AG09319 (cell line): Measurements from ENCODE around the gene TBX10.
A peak's percentile ranks its signal among the peaks of the same experiment; 100 is the strongest.

Experiments
- DNase-seq: peaks from one replicate; pipeline ENCODE4 v3.0.0-alpha.2; 2010; ENCODE audit warnings: low read depth; ENCODE audit errors: extremely low read depth
- TF ChIP-seq, protein P1 (sequence below): IDR thresholded peaks from 2 replicates; pipeline ENCODE4 v1.5.1; 2011; ENCODE audit warnings: low read depth, mild to moderate bottlenecking, inconsistent platforms, low read length, moderate library complexity

The TBX10 gene

GRCh38 chr11:67611165-67611564 is 28.4 kb downstream of the TBX10 start:
- TF ChIP-seq, protein P1, sequence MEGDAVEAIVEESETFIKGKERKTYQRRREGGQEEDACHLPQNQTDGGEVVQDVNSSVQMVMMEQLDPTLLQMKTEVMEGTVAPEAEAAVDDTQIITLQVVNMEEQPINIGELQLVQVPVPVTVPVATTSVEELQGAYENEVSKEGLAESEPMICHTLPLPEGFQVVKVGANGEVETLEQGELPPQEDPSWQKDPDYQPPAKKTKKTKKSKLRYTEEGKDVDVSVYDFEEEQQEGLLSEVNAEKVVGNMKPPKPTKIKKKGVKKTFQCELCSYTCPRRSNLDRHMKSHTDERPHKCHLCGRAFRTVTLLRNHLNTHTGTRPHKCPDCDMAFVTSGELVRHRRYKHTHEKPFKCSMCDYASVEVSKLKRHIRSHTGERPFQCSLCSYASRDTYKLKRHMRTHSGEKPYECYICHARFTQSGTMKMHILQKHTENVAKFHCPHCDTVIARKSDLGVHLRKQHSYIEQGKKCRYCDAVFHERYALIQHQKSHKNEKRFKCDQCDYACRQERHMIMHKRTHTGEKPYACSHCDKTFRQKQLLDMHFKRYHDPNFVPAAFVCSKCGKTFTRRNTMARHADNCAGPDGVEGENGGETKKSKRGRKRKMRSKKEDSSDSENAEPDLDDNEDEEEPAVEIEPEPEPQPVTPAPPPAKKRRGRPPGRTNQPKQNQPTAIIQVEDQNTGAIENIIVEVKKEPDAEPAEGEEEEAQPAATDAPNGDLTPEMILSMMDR, result no peak
- DNase-seq, result no peak

- TF ChIP-seq, protein P1, result no peak
- DNase-seq, result no peak
Observed at GRCh38 chr11:67610302-67610868, 29.2 kb downstream of the TBX10 start.

DNA sequence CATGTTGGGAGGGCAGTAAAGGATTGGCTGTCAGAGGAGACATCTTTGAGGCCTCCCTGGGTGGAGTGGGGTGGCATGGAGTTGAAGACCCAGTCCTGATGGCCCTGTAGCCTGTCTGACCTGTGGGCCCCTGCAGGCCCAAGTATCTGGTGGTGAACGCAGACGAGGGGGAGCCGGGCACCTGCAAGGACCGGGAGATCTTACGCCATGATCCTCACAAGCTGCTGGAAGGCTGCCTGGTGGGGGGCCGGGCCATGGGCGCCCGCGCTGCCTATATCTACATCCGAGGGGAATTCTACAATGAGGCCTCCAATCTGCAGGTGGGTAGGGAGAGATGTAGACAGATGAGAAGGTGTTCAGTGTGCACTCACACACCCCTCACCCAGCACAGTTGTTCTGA is 30.2 kb downstream of the TBX10 start:
- no peak for DNase-seq
- TF ChIP-seq, protein P1, result no peak

GRCh38 chr11:67608486-67608885 is 31.1 kb downstream of the TBX10 start:
- no peak for DNase-seq
- TF ChIP-seq, protein P1, result no peak

- no peak for DNase-seq
- TF ChIP-seq, protein P1, result no peak
Observed at GRCh38 chr11:67607507-67607906, 32.1 kb downstream of the TBX10 start.

DNA sequence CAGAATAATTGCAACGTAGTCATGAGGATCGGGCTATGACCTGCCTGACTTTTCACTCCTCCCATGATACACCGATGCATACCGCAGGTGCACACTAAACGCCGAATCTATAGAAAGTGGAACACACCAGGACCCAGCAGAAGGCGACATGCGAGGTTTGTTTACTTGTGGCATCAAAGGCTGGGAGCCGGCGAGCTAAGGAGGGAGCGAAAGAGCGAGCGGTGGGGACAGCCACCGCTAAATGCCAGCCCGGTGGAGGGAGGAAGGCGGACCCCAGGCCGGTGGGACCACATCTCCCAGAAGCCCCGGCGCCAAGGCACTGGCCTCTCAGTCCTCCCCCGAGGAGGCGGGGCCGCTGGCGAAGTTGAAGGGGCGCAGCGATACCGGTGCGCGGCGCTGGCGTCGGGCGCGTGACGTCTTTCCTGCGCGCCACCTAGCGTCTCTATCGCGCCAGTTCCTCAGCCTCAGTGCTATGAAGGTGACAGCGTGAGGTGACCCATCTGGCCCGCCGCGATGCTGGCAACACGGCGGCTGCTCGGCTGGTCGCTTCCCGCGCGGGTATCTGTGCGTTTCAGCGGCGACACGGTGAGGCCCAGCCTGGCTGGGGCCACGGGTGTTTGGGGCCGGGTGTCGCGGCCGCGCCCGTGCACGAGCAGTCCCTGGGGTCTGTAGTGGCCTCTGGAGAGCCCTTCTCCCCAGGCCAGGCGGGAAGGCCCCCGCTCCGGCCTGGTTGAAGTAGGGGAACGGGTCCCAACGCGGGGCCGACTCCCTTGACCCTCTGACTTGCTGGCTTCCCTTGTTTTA is 32.9 kb downstream of the TBX10 start, which contains the start of gene NDUFV1:
Gene NDUFV1, plus strand, starts transcription at position 445 of the 804 bp plus-strand sequence. Its CDS starts 69 bp downstream, at position 514.
- TF ChIP-seq, protein P1, result peak; percentile 51
- DNase-seq, result peak; percentile 62

- TF ChIP-seq, protein P1, result no peak
- no peak for DNase-seq
Observed at GRCh38 chr11:67606093-67606491, 33.5 kb downstream of the TBX10 start.
